ENCODE data around the gene TSPAN8.

DNA sequence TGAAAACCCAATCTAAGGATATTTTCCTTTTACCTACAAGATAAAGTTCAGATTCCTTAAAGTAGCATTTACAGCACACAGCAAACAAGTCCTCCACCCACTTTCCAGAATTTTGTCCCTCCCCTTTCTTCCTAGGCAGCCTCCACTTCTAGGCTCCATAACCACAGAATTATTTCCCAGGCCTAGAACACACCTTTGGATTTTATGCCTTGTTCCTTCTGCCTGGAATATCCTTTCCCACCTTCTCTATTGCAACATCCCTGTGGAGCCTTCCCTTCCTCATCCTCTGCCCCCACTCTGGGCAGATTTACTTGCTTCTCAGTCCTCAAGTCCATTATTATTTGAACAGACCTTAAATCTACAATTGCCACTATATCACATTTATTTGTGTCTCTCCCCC, 2.1 kb upstream of the TSPAN8 start:
- no peak for TF ChIP-seq TARDBP (IDR thresholded peaks at IDR 0.05; ENCODE audit: borderline replicate concordance)
- no peak for TF ChIP-seq POLR2A (IDR thresholded peaks at IDR 0.05; ENCODE audit: low read depth, low read length)
- no peak for TF ChIP-seq JUND (IDR thresholded peaks at IDR 0.05; ENCODE audit: low read depth, low read length)
- no peak for TF ChIP-seq EP300 (IDR thresholded peaks at IDR 0.05; ENCODE audit: borderline replicate concordance in 1 of 2, control insufficient read depth in 1 of 2, low read depth in 2 of 2, low read length in 2 of 2)
- no peak for TF ChIP-seq DPF2 (IDR thresholded peaks at IDR 0.05)
- TF ChIP-seq, protein P1, sequence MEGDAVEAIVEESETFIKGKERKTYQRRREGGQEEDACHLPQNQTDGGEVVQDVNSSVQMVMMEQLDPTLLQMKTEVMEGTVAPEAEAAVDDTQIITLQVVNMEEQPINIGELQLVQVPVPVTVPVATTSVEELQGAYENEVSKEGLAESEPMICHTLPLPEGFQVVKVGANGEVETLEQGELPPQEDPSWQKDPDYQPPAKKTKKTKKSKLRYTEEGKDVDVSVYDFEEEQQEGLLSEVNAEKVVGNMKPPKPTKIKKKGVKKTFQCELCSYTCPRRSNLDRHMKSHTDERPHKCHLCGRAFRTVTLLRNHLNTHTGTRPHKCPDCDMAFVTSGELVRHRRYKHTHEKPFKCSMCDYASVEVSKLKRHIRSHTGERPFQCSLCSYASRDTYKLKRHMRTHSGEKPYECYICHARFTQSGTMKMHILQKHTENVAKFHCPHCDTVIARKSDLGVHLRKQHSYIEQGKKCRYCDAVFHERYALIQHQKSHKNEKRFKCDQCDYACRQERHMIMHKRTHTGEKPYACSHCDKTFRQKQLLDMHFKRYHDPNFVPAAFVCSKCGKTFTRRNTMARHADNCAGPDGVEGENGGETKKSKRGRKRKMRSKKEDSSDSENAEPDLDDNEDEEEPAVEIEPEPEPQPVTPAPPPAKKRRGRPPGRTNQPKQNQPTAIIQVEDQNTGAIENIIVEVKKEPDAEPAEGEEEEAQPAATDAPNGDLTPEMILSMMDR (IDR thresholded peaks at IDR 0.05 in 2 of 3, conservative IDR thresholded peaks at IDR 0.05 in 1 of 3; ENCODE audit: control insufficient read depth in 2 of 3, extremely low read depth in 1 of 3, insufficient read depth in 1 of 3, low read depth in 3 of 3, low read length in 3 of 3), result no peak
- TF ChIP-seq, protein P2, sequence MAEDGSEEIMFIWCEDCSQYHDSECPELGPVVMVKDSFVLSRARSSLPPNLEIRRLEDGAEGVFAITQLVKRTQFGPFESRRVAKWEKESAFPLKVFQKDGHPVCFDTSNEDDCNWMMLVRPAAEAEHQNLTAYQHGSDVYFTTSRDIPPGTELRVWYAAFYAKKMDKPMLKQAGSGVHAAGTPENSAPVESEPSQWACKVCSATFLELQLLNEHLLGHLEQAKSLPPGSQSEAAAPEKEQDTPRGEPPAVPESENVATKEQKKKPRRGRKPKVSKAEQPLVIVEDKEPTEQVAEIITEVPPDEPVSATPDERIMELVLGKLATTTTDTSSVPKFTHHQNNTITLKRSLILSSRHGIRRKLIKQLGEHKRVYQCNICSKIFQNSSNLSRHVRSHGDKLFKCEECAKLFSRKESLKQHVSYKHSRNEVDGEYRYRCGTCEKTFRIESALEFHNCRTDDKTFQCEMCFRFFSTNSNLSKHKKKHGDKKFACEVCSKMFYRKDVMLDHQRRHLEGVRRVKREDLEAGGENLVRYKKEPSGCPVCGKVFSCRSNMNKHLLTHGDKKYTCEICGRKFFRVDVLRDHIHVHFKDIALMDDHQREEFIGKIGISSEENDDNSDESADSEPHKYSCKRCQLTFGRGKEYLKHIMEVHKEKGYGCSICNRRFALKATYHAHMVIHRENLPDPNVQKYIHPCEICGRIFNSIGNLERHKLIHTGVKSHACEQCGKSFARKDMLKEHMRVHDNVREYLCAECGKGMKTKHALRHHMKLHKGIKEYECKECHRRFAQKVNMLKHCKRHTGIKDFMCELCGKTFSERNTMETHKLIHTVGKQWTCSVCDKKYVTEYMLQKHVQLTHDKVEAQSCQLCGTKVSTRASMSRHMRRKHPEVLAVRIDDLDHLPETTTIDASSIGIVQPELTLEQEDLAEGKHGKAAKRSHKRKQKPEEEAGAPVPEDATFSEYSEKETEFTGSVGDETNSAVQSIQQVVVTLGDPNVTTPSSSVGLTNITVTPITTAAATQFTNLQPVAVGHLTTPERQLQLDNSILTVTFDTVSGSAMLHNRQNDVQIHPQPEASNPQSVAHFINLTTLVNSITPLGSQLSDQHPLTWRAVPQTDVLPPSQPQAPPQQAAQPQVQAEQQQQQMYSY (CRISPR knock-in tag; IDR thresholded peaks at IDR 0.05), result no peak
